ENCODE measurements around the gene PCBP3.

- TF ChIP-seq CTCF (IDR thresholded peaks at IDR 0.05 in 4 of 5, conservative IDR thresholded peaks at IDR 0.05 in 1 of 5) (no peak), POLR2A (IDR thresholded peaks at IDR 0.05) (no peak)
These were observed 83.9 kb downstream of the PCBP3 start for GRCh38 chr21:45727390-45727789.

All from gastrocnemius medialis (tissue), 4 donors.